Esophagus muscularis mucosa (tissue), 4 donors: ENCODE data around the gene WDR27. TPM values are rescaled to one million over a fixed set of nuclear protein-coding genes. Genes with fewer than 3 reads are reported as not detected.

Experiments
- DNase-seq: peaks from one replicate; pipeline ENCODE4 v3.0.0-alpha.2; 2017; ENCODE audit errors: extremely low spot score
- H3K27ac ChIP-seq, 4 donors: fragments of 200-600 bp; sonication (generic); replicated peaks in 1 of 4; 1 replicate in 3 of 4; 2 replicates in 1 of 4; pipeline ENCODE4 v1.5.1; 2016 to 2019; ENCODE audit warnings: mild to moderate bottlenecking in 1 of 4
- H3K27me3 ChIP-seq, 4 donors: fragments of 200-600 bp; sonication (generic); one replicate each; pipeline versions ENCODE4 v1.5.1 to v1.6.0; 2016 to 2019
- H3K36me3 ChIP-seq, 4 donors: fragments of 200-600 bp; sonication (generic); one replicate each; pipeline ENCODE4 v1.5.1; 2016 to 2019
- H3K4me1 ChIP-seq, 4 donors: fragments of 200-600 bp; sonication (generic); one replicate each; pipeline ENCODE4 v1.5.1; 2016 to 2019
- H3K4me3 ChIP-seq, 4 donors: fragments of 200-600 bp; sonication (generic); 1 replicate in 2 of 4; 2 replicates in 2 of 4; pipeline ENCODE4 v1.5.1; 2016 to 2019; ENCODE audit warnings: mild to moderate bottlenecking in 4 of 4, moderate library complexity in 1 of 4
- H3K9me3 ChIP-seq, 4 donors: fragments of 200-600 bp; sonication (generic); 1 replicate in 3 of 4; 2 replicates in 1 of 4; pipeline ENCODE4 v1.5.1; 2016 to 2019
- CTCF ChIP-seq, 3 experiments: fragments of 200-600 bp in 2 of 3; fragments of 450-650 bp in 1 of 3; sonication (generic) in 2 of 3; IDR thresholded peaks; one replicate each; pipeline ENCODE4 v1.5.1; 2017 to 2019; ENCODE audit warnings: antibody characterized with exemption in 3 of 3, mild to moderate bottlenecking in 2 of 3, moderate library complexity in 1 of 3
- EP300 ChIP-seq: sonication (generic); formaldehyde crosslinking; IDR thresholded peaks from one replicate; pipeline ENCODE4 v1.6.1; 2017; ENCODE audit warnings: antibody characterized with exemption
- POLR2A ChIP-seq: fragments of 450-650 bp; IDR thresholded peaks from one replicate; pipeline ENCODE4 v1.6.1; 2017; ENCODE audit warnings: antibody characterized with exemption, moderate library complexity, mild to moderate bottlenecking, low read depth
- POLR2AphosphoS5 ChIP-seq, 2 donors: sonication (generic); formaldehyde crosslinking; IDR thresholded peaks; one replicate each; pipeline ENCODE4 v1.6.1; 2017; ENCODE audit warnings: antibody characterized with exemption in 2 of 2
- WGBS: methylation state at CpG from one replicate; pipeline ENCODE4 v1.1.5; 2018; 5-methylcytosine and 5-hydroxymethylcytosine counted together
- intact Hi-C: fragments of 100-400 bp; cut with DNase I; formaldehyde crosslinking; loops from one replicate; pipeline ENCODE4 v1.15.1; 2023
- total RNA-seq, 4 donors: library from RNA; depleted of rRNA; stranded (reverse); fragments of >200 nt; gene quantifications; one replicate each; pipeline versions ENCODE4 v1.1.0 to v1.2.1, GENCODE V29; 2016

Gene WDR27
- total RNA-seq, 4 donors from 2014 or later, result 9.3 to 18.4 (median 14.4) TPM

DNA sequence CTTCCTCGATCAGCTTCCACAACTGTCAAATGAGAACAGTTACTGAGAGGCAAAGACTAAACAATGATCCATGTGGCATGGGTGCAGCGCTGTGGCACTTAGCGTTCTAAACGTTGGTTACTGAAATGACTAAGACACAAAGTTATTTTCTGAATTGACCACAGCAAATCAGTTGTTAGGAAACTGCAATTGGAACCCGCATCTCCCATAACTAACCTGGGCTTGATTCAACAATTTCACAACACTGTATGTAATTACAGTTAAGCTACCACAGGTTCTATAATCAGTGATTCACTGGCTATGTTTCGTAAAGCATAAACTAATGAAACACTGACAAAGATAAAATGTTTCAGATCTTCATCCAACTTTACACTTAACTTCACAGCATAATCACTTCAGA is 12.5 kb downstream of the WDR27 start:
- Histone ChIP-seq H3K27ac (no peak overlapping the region), H3K9me3 (peaks cover 0 to 11% (median 9%) of the 10 kb centered on the region in 4 donors), H3K27me3 (no peaks in the 10 kb centered on the region), H3K4me3 (no peak overlapping the region), H3K36me3 (peaks cover 0 to 29% (median 15%) of the 10 kb centered on the region in 4 donors), H3K4me1 (no peaks in the 10 kb centered on the region)
- TF ChIP-seq POLR2AphosphoS5 (IDR thresholded peaks at IDR 0.05) (no peak), CTCF (IDR thresholded peaks at IDR 0.05) (no peak), POLR2A (no peak), EP300 (no peak)
- DNase-seq, result no peak
- 92% methylated on average over 6 of the region's 6 CpGs for WGBS
- intact Hi-C loops, result no loop called here

- TF ChIP-seq POLR2AphosphoS5 (IDR thresholded peaks at IDR 0.05) (no peak), EP300 (no peak), CTCF (IDR thresholded peaks at IDR 0.05) (no peak), POLR2A (no peak)
- peaks cover 0 to 11% (median 9%) of the 10 kb centered on the region in 4 donors for H3K9me3 ChIP-seq
- no peak for DNase-seq
- no peak overlapping the region for H3K4me3 ChIP-seq
- H3K27ac ChIP-seq, result no peak overlapping the region
- peaks cover 0 to 39% (median 27%) of the 10 kb centered on the region in 4 donors for H3K36me3 ChIP-seq
- H3K27me3 ChIP-seq, result no peaks in the 10 kb centered on the region
- intact Hi-C loops, result no loop called here
- H3K4me1 ChIP-seq, result no peaks in the 10 kb centered on the region
- 92% methylated on average over 2 of the region's 2 CpGs for WGBS
These were observed 16.0 kb downstream of the WDR27 start for GRCh38 chr6:169685860-169686259.

- no peak for DNase-seq
- Histone ChIP-seq H3K36me3 (peaks cover 0 to 44% (median 24%) of the 10 kb centered on the region in 4 donors), H3K27me3 (no peaks in the 10 kb centered on the region), H3K27ac (no peak overlapping the region), H3K9me3 (peaks cover 0 to 11% (median 9%) of the 10 kb centered on the region in 4 donors), H3K4me1 (no peaks in the 10 kb centered on the region), H3K4me3 (no peak overlapping the region)
- WGBS, result 100% methylated on average over 1 of the region's 3 CpGs
- TF ChIP-seq POLR2A (no peak), POLR2AphosphoS5 (IDR thresholded peaks at IDR 0.05) (no peak), CTCF (IDR thresholded peaks at IDR 0.05) (no peak), EP300 (no peak)
- intact Hi-C loops, result no loop called here
These were observed 17.8 kb downstream of the WDR27 start for GRCh38 chr6:169684056-169684455.

- WGBS, result 88% methylated on average over 1 of the region's 1 CpG
These were observed 23.5 kb downstream of the WDR27 start for GRCh38 chr6:169678342-169678741.

More at GRCh38 chr6:169678342-169678741, 23.5 kb downstream of the WDR27 start:
- Histone ChIP-seq H3K4me3 (no peak overlapping the region), H3K27me3 (no peaks in the 10 kb centered on the region), H3K9me3 (no peaks in the 10 kb centered on the region), H3K27ac (no peak overlapping the region), H3K4me1 (peaks cover 0 to 5% (median 0%) of the 10 kb centered on the region in 4 donors), H3K36me3 (peaks cover 0 to 25% (median 14%) of the 10 kb centered on the region in 4 donors)
- DNase-seq, result no peak
- intact Hi-C loops, result no loop called here
- no peak for TF ChIP-seq POLR2A
- no peak for TF ChIP-seq POLR2AphosphoS5 (IDR thresholded peaks at IDR 0.05)
- TF ChIP-seq EP300, result no peak
- TF ChIP-seq CTCF (IDR thresholded peaks at IDR 0.05), result no peak
